NCI-H345 treated with DMSO at 0.1 percent for 48 hours (cell line): ENCODE measurements around the gene PNCK.
"Not testable (repeated sequence)": the region's sequence is repeated elsewhere in the genome, so short reads cannot be mapped to it uniquely, and the experiment has no call there.

Experiments
- DNase-seq: peaks from one replicate; lab custom pipeline; 2025; ENCODE audit not compliant: unreplicated experiment; lab: John Stamatoyannopoulos, UW

The PNCK gene

GRCh38 chrX:153699210-153699783, 25.7 kb upstream of the PNCK start:
- DNase-seq = not testable (repeated sequence)

GRCh38 chrX:153697924-153698865, 24.6 kb upstream of the PNCK start:
- no peak for DNase-seq

- not testable (repeated sequence) for DNase-seq
These were observed 23.5 kb upstream of the PNCK start for GRCh38 chrX:153696986-153697722.

GRCh38 chrX:153696538-153696937, 22.9 kb upstream of the PNCK start:
- not testable (repeated sequence) for DNase-seq

DNA sequence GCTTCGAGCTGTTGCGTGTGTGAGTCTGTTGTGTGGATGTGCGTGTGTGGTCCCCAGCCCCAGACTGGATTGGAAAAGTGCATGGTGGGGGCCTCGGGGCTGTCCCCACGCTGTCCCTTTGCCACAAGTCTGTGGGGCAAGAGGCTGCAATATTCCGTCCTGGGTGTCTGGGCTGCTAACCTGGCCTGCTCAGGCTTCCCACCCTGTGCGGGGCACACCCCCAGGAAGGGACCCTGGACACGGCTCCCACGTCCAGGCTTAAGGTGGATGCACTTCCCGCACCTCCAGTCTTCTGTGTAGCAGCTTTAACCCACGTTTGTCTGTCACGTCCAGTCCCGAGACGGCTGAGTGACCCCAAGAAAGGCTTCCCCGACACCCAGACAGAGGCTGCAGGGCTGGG, 22.5 kb upstream of the PNCK start:
- no peak for DNase-seq

- no peak for DNase-seq
These were observed 21.2 kb upstream of the PNCK start for GRCh38 chrX:153694687-153695270.

DNA sequence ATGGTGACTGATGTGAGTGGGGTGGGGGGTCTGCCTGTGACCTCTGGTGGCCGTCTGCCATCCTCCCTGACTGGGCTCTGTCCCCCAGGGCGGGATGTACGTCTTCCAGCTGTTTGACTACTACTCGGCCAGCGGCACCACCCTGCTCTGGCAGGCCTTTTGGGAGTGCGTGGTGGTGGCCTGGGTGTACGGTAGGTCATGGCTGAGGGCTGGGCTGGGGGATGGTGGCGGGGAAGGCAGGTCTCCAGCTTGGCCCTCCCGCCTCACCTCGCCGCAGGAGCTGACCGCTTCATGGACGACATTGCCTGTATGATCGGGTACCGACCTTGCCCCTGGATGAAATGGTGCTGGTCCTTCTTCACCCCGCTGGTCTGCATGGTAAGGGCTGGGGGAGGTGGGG, 20.6 kb upstream of the PNCK start:
- DNase-seq = not testable (repeated sequence)

DNA sequence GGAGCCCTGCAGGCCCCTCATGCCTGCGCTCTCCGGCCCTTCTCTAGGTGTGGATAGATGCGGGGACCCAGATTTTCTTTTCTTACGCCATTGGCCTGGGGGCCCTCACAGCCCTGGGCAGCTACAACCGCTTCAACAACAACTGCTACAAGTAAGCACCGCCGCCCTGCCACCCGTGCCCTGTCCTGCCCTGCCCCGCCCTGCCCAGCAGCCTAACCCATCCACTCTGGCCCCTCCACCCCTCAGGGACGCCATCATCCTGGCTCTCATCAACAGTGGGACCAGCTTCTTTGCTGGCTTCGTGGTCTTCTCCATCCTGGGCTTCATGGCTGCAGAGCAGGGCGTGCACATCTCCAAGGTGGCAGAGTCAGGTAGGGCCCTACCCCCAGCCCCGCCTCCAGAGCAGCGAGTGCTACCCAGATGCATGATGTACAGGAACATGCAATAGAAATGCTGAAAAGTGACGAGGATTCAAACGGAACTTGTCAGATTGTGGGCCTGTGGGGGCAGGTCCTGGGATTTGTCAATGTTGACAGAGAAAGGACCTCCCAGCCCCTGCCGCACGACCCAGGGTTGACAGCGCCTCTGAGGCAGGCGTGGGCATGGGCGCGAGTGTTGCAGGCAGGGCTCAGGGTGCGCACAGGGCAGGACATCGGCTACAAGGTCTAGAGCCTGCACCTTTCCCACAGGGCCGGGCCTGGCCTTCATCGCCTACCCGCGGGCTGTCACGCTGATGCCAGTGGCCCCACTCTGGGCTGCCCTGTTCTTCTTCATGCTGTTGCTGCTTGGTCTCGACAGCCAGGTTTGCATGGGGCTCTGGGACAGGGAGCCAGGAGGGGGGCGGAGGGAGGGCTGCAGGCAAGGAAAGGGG, 19.8 kb upstream of the PNCK start:
- no peak for DNase-seq

GRCh38 chrX:153692611-153693156, 19.1 kb upstream of the PNCK start:
- DNase-seq = no peak

DNA sequence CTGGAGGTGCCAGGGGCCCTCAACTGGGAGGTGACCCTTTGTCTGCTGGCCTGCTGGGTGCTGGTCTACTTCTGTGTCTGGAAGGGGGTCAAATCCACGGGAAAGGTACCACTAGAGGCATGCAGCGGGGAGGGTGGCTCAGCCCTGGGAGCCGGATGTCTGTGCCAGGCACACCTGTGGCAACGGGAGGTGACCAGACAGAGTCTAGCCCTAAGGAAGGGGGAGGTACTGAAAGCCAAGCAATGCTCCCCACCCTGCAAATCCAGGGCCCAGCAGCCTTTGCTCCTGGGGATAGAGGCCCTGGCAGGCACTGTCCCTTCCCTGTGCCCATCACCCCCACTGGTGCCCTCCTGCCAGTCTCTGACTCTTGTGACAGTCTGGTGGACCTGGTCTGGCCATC, 18.4 kb upstream of the PNCK start:
- DNase-seq = no peak

- DNase-seq = not testable (repeated sequence)
These were observed 17.6 kb upstream of the PNCK start for GRCh38 chrX:153691032-153691827.

DNA sequence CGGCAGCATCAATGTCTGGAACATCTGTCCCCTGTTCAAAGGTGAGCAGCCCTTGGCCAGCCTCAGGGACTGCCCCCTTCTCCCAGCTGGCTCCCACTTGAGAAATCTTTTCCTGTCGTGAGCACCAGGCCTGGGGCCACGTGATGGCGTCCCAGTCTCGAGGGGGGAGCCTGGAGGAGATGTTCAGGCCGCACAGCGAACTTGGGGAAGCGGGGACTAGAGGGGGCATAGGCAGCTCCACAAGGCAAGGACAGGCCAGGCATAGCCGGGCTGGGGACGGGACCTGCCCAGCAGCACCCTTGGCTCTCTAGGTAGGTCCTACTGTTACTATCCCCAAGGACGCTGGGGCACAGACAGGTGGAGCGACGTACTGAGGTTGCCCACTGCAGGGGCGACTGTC, 16.9 kb upstream of the PNCK start:
- no peak for DNase-seq

- no peak for DNase-seq
These were observed 16.2 kb upstream of the PNCK start for GRCh38 chrX:153689654-153690465.

- DNase-seq = no peak
These were observed 15.4 kb upstream of the PNCK start for GRCh38 chrX:153688911-153689590.

DNA sequence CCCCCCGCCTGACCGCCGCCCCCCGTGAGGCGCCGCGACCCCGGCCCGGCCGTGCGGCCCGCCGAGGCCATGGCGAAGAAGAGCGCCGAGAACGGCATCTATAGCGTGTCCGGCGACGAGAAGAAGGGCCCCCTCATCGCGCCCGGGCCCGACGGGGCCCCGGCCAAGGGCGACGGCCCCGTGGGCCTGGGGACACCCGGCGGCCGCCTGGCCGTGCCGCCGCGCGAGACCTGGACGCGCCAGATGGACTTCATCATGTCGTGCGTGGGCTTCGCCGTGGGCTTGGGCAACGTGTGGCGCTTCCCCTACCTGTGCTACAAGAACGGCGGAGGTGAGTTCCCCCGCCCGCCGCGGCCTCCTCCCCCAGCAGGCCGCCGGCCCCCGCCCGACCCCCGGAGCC, 14.9 kb upstream of the PNCK start:
- DNase-seq = no peak

- no peak for DNase-seq
These were observed 14.5 kb upstream of the PNCK start for GRCh38 chrX:153688071-153688470.

DNA sequence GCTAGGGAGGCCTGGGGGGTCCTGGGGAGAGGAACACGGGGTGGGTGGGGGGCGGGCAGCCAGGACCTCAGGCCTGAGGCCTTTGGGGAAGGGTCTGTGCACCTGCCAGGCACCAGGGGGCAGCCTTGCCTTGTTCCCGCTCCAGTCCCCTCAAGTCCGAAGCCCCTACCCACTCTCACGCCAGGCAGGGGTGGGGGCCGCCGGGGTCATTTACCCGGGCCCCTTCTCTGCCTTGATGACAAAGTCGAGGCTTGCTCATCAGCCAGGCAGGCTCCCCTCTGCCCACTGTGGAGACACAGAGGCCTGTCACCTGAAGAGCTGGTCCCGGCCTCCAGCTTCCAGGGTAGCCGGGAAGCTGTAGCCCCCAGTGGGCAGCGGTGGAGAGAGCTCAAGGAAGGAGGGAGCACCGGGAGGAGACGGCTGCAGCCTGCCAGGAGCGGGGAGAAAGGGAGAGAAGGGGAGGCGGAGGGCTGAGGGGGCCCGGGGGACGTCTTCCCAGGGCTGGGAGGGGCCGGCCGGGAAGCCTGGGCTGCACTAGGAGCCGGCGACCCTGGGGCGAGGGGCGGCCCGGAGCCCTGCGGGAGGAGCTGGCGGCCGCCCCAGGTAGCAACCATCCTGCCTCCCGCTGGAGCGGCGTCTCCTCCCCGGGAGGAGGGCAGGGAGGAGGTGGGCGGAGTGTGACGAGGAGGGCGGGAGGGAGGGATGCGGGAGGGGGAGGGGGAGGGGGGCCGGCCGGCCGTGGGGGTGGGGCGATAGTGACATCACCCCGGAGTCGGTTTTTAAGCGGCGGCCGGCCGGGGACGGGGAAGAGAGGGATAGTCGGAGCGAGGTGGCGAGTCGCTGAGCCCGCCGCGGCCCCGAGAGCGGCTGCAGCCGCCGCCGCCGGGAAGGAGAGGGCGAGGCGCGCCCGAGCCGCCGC, 13.8 kb upstream of the PNCK start, which contains the start of gene SLC6A8:
Gene SLC6A8, plus strand, starts transcription at position 806 of the 919 bp plus-strand sequence. CDS start 649 bp downstream, outside the sequence.
- peak; percentile 23 for DNase-seq
